A673 (cell line): Measurements from ENCODE around the gene CRY2. TPM values are rescaled to one million over a fixed set of nuclear protein-coding genes. Genes with fewer than 3 reads are reported as not detected.
A peak's percentile ranks its signal among the peaks of the same experiment; 100 is the strongest.

ENCODE experiments used
- BruUV-seq: library from RNA; stranded (reverse); fragments of 400-500 nt; replicated peaks from 2 replicates; lab custom pipeline; 2021; lab: Mats Ljungman, UMichigan
- CTCF ChIA-PET: fragments of 300-600 bp; sonication (Branson Sonifier 250); formaldehyde crosslinking; loops from one replicate; lab custom pipeline; 2022; ENCODE audit warnings: antibody characterized with exemption; lab: Charles Lee
- POLR2A ChIA-PET: fragments of 300-600 bp; sonication (Branson Sonifier 250); formaldehyde crosslinking; loops from one replicate; lab custom pipeline; 2022; ENCODE audit warnings: antibody characterized with exemption; ENCODE audit not compliant: low non-redundant PET; lab: Charles Lee
- DNase-seq: peaks from one replicate; pipeline ENCODE4 v3.0.0-alpha.2; 2015; ENCODE audit warnings: low spot score
- H3K27ac ChIP-seq: fragments of 200-600 bp; sonication (generic); 2 replicates; pipeline ENCODE4 v1.5.1; 2016; ENCODE audit warnings: mixed run types, low read depth, mild to moderate bottlenecking, mixed read lengths, antibody characterized with exemption, low read length; ENCODE audit not compliant: poor library complexity, severe bottlenecking
- H3K27me3 ChIP-seq: fragments of 200-600 bp; sonication (generic); replicated peaks from 2 replicates; pipeline ENCODE4 v1.6.1; 2017; ENCODE audit warnings: mixed run types, low read depth, mild to moderate bottlenecking, mixed read lengths, antibody characterized with exemption, low read length; ENCODE audit not compliant: insufficient read depth, poor library complexity
- H3K36me3 ChIP-seq: fragments of 200-600 bp; sonication (generic); 2 replicates; pipeline ENCODE4 v1.6.1; 2016; ENCODE audit warnings: mixed run types, mild to moderate bottlenecking, mixed read lengths, antibody characterized with exemption, low read length; ENCODE audit not compliant: insufficient read depth, poor library complexity, severe bottlenecking
- H3K4me1 ChIP-seq: fragments of 200-600 bp; sonication (generic); 2 replicates; pipeline ENCODE4 v1.6.1; 2017; ENCODE audit warnings: mixed run types, mild to moderate bottlenecking, mixed read lengths, antibody characterized with exemption, low read length; ENCODE audit not compliant: insufficient read depth, poor library complexity, severe bottlenecking
- H3K4me3 ChIP-seq: fragments of 200-600 bp; sonication (generic); 2 replicates; pipeline ENCODE4 v1.5.1; 2016; ENCODE audit warnings: low read depth, mixed run types, mild to moderate bottlenecking, mixed read lengths, low read length; ENCODE audit not compliant: poor library complexity, severe bottlenecking
- H3K9me3 ChIP-seq: fragments of 200-600 bp; sonication (generic); 2 replicates; pipeline ENCODE4 v1.6.1; 2016; ENCODE audit warnings: mixed run types, low read depth, mild to moderate bottlenecking, mixed read lengths, antibody characterized with exemption, low read length; ENCODE audit not compliant: poor library complexity, severe bottlenecking
- EZH2 ChIP-seq: fragments of 200-600 bp; sonication (generic); IDR thresholded peaks from 2 replicates; pipeline ENCODE4 v1.6.1; 2017; ENCODE audit warnings: borderline replicate concordance, low read depth, mild to moderate bottlenecking, mixed read lengths, antibody characterized with exemption, low read length; ENCODE audit not compliant: poor library complexity, severe bottlenecking
- intact Hi-C: fragments of 100-400 bp; cut with micrococcal nuclease; formaldehyde crosslinking; loops from one replicate; pipeline ENCODE4 v1.10.0; 2022; ENCODE audit not compliant: unreplicated experiment
- total RNA-seq: library from RNA; stranded (reverse); gene quantifications from 2 replicates; pipeline ENCODE4 v1.2.3, GENCODE V29; 2021
- TF ChIP-seq, protein P1 (sequence below): fragments of 300-800, 200-600 bp; sonication (generic); conservative IDR thresholded peaks from 2 replicates; pipeline ENCODE4 v1.5.1; 2017; ENCODE audit warnings: low read depth, mild to moderate bottlenecking, antibody characterized with exemption, low read length, moderate library complexity, mixed read lengths

The CRY2 gene
- total RNA-seq, 1 experiment from 2014 or later, result 46.4 TPM

- CTCF ChIA-PET, result no interaction called here
- no TSS peak for BruUV-seq
- no peaks in the 10 kb centered on the region for H3K9me3 ChIP-seq
- POLR2A ChIA-PET, result interaction anchor here (0.5 to 0.7 kb wide), 2 partner anchors 34 to 51 kb away, joined by 3 to 7 read pairs; no protein-coding TSS in a partner anchor
- H3K27me3 ChIP-seq, result no peaks in the 10 kb centered on the region
- H3K27ac ChIP-seq, result no peak overlapping the region
- no peak overlapping the region for H3K4me3 ChIP-seq
- DNase-seq, result no peak
- peaks cover under 1% of the 10 kb centered on the region for H3K4me1 ChIP-seq
- no peaks in the 10 kb centered on the region for H3K36me3 ChIP-seq
- TF ChIP-seq EZH2, result no peak
- TF ChIP-seq, protein P1, sequence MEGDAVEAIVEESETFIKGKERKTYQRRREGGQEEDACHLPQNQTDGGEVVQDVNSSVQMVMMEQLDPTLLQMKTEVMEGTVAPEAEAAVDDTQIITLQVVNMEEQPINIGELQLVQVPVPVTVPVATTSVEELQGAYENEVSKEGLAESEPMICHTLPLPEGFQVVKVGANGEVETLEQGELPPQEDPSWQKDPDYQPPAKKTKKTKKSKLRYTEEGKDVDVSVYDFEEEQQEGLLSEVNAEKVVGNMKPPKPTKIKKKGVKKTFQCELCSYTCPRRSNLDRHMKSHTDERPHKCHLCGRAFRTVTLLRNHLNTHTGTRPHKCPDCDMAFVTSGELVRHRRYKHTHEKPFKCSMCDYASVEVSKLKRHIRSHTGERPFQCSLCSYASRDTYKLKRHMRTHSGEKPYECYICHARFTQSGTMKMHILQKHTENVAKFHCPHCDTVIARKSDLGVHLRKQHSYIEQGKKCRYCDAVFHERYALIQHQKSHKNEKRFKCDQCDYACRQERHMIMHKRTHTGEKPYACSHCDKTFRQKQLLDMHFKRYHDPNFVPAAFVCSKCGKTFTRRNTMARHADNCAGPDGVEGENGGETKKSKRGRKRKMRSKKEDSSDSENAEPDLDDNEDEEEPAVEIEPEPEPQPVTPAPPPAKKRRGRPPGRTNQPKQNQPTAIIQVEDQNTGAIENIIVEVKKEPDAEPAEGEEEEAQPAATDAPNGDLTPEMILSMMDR, result no peak
- intact Hi-C loops, result no loop called here
Measured at GRCh38 chr11:45906096-45906682, 58.9 kb downstream of the CRY2 start.

GRCh38 chr11:45906965-45907611, 59.8 kb downstream of the CRY2 start, which contains the start of gene FREY1:
TSS of gene FREY1 (minus strand) at chr11:45907271. CDS start at chr11:45907245, 26 bp downstream.
- ChIA-PET CTCF (no interaction called here), POLR2A (no interaction called here)
- peak within 1 kb of the TSS; percentile 0 for H3K27ac ChIP-seq
- H3K9me3 ChIP-seq, result no peaks in the 10 kb centered on the region
- no peak for DNase-seq
- H3K36me3 ChIP-seq, result no peaks in the 10 kb centered on the region
- no peaks in the 10 kb centered on the region for H3K4me1 ChIP-seq
- H3K4me3 ChIP-seq, result no peak within 1 kb of the TSS
- no peak for TF ChIP-seq EZH2
- TF ChIP-seq, protein P1, result no peak
- no peaks in the 10 kb centered on the region for H3K27me3 ChIP-seq
- intact Hi-C loops, result no loop called here
- BruUV-seq, result no TSS peak

- Histone ChIP-seq H3K4me1 (no peaks in the 10 kb centered on the region), H3K27me3 (no peaks in the 10 kb centered on the region), H3K4me3 (no peak overlapping the region), H3K36me3 (peaks cover under 1% of the 10 kb centered on the region), H3K9me3 (no peaks in the 10 kb centered on the region), H3K27ac (peak overlapping the region; percentile 0)
- TF ChIP-seq EZH2, result no peak
- TF ChIP-seq, protein P1, result no peak
- BruUV-seq, result no TSS peak
- POLR2A ChIA-PET, result no interaction called here
- no peak for DNase-seq
- CTCF ChIA-PET, result no interaction called here
- intact Hi-C loops, result no loop called here
Measured at GRCh38 chr11:45907911-45908370, 60.7 kb downstream of the CRY2 start.
